PFSK-1 (cell line): Measurements from ENCODE around the gene CPSF4L.

Experiments used
- FOXP2 ChIP-seq: optimal IDR thresholded peaks from 2 replicates; pipeline ENCODE3; 2011; ENCODE audit warnings: borderline replicate concordance, control low read depth, inconsistent platforms; ENCODE audit not compliant: insufficient read depth; ENCODE audit errors: extremely low read length, extremely low read depth
- POLR2AphosphoS5 ChIP-seq: IDR thresholded peaks from 2 replicates; pipeline ENCODE4 v1.6.1; 2012; ENCODE audit warnings: low read depth, mild to moderate bottlenecking, control low read depth, low read length, moderate library complexity
- REST ChIP-seq, 2 experiments: IDR thresholded peaks; 2 replicates each; pipeline versions ENCODE4 v1.6.1 to v1.8.0; 2011 to 2012; ENCODE audit warnings: low read depth in 2 of 2, low read length in 2 of 2, control low read depth in 1 of 2, inconsistent platforms in 1 of 2, mild to moderate bottlenecking in 1 of 2, moderate library complexity in 1 of 2; ENCODE audit not compliant: insufficient read depth in 1 of 2
- SIN3A ChIP-seq: IDR thresholded peaks from 2 replicates; pipeline ENCODE4 v1.6.1; 2012; ENCODE audit warnings: mild to moderate bottlenecking, low read length, moderate library complexity, borderline replicate concordance; ENCODE audit not compliant: insufficient read depth
- TAF1 ChIP-seq: IDR thresholded peaks from 2 replicates; pipeline ENCODE4 v1.6.1; 2012; ENCODE audit warnings: low read length, control low read depth, borderline replicate concordance; ENCODE audit not compliant: insufficient read depth

The CPSF4L gene

GRCh38 chr17:73203135-73203787 lies 58.4 kb downstream of the CPSF4L start:
- no peak for TF ChIP-seq REST (IDR thresholded peaks at IDR 0.05; ENCODE audit: insufficient read depth in 1 of 2, low read depth in 2 of 2, low read length in 2 of 2)

GRCh38 chr17:73201215-73202069 lies 60.2 kb downstream of the CPSF4L start:
- TF ChIP-seq SIN3A (no peak), FOXP2 (no peak), POLR2AphosphoS5 (no peak), REST (IDR thresholded peaks at IDR 0.05; ENCODE audit: insufficient read depth in 1 of 2, low read depth in 2 of 2, low read length in 2 of 2) (no peak), TAF1 (no peak)

- TF ChIP-seq TAF1 (no peak), FOXP2 (no peak), SIN3A (no peak), REST (IDR thresholded peaks at IDR 0.05; ENCODE audit: insufficient read depth in 1 of 2, low read depth in 2 of 2, low read length in 2 of 2) (no peak), POLR2AphosphoS5 (no peak)
Measured at GRCh38 chr17:73200476-73200875, 61.2 kb downstream of the CPSF4L start.

- TF ChIP-seq REST (IDR thresholded peaks at IDR 0.05; ENCODE audit: insufficient read depth in 1 of 2, low read depth in 2 of 2, low read length in 2 of 2) (no peak), FOXP2 (no peak), POLR2AphosphoS5 (no peak), SIN3A (no peak), TAF1 (no peak)
Measured at GRCh38 chr17:73199751-73200317, 61.8 kb downstream of the CPSF4L start.
